SIG-M5 treated with dmso at 0.1 percent for 504 hours (cell line): ENCODE measurements around the gene KRTAP12-3.
"Not testable (repeated sequence)": the region's sequence is repeated elsewhere in the genome, so short reads cannot be mapped to it uniquely, and the experiment has no call there.

Experiments
- DNase-seq: peaks from one replicate; lab custom pipeline; 2025; ENCODE audit not compliant: unreplicated experiment; lab: John Stamatoyannopoulos, UW

Gene KRTAP12-3

DNA sequence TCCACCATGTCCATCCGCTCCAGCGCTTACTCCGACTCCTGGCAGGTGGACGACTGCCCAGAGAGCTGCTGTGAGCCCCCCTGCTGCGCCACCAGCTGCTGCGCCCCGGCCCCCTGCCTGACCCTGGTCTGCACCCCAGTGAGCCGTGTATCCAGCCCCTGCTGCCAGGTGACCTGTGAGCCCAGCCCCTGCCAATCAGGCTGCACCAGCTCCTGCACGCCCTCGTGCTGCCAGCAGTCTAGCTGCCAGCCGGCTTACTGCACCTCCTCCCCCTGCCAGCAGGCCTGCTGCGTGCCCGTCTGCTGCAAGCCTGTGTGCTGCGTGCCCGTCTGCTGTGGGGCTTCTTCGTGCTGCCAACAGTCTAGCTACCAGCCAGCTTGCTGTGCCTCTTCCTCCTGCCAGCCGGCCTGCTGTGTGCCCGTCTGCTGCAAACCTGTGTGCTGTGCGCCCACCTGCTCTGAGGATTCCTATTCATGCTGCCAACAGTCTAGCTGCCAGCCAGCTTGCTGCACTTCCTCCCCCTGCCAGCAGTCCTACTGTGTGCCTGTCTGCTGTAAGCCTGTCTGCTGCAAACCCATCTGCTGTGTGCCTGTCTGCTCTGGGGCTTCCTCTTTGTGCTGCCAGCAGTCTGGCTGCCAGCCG lies 30.4 kb upstream of the KRTAP12-3 start:
- not testable (repeated sequence) for DNase-seq

- DNase-seq, result not testable (repeated sequence)
Measured at GRCh38 chr21:44627831-44628233, 29.9 kb upstream of the KRTAP12-3 start.

DNA sequence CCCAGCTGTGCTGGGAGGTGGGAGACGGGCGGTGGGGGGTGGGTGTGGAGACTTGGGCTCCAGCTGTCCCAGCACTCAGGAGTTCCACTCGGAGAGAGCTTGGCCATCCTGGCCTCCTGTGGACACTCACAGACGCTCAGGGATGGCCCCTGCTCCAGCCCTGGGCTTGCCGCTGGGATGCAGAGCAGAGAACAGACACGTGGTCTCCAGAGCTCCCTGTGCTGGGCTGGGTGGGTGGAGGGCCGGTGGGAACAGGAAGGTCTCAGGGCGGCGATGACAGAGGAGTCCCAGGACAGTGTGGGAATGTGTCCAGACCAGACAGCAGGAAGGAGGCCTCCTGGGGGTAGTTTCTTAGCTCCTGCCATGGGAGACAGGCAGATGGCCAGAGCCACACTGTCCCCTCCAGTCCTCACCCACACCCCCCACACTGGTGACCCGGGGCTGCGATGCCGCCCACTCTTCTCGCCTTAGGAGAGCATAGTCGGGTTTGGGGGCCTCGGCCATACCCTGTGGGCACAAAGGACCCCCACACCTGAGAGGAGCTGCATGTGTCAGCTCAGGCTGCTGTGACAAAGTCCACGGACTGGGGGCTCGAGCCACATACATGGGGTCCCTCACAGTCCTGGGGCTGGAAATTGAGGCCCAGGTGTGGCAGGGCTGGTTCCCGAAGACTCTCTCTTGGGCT lies 28.9 kb upstream of the KRTAP12-3 start:
- no peak for DNase-seq

- DNase-seq, result no peak
Measured at GRCh38 chr21:44630440-44630839, 27.3 kb upstream of the KRTAP12-3 start.

- no peak for DNase-seq
Measured at GRCh38 chr21:44632067-44632466, 25.7 kb upstream of the KRTAP12-3 start.

DNA sequence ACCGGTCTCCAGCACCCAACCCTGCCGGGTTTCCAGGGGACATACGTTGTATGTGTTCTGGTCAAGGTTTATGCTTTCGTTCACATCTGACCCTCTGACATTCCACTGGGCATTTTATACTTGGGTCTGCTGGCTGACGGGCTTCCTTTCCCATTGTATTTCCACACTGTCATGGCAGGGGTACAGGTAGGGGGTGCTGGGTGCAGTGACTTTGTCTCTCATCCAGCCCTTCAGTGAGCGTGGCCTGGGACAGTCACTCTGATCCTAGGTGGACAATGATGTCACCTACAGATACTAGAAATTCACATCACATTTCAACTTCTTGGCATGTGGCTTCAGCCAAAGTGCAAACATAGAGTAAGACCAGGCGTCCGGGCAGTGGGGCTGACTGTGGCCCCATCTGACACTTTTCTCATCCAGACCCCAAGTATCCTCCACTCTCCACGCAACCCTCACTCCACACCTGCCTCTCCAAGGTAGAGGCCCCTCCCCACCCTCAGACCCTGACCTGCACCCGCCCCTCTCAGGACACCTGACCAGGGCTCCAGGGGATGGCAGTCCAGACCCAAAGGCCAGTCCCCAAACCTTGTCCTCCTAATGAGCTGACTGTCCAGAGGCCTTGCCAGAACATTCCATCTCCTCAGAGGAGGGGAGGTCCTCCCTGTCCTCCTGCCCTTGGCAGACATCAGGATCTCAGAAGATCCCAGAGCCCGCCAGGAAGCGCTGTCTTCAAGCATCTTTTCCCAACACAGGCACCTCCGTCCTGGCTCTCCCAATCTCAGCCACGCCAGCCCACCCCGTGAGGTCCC lies 21.3 kb upstream of the KRTAP12-3 start:
- no peak for DNase-seq

- DNase-seq, result no peak
Measured at GRCh38 chr21:44637018-44637850, 20.5 kb upstream of the KRTAP12-3 start, which contains the start of gene KRTAP10-10. TSS of gene KRTAP10-10 (plus strand) at chr21:44637356. CDS start at chr21:44637418, 62 bp downstream.

DNA sequence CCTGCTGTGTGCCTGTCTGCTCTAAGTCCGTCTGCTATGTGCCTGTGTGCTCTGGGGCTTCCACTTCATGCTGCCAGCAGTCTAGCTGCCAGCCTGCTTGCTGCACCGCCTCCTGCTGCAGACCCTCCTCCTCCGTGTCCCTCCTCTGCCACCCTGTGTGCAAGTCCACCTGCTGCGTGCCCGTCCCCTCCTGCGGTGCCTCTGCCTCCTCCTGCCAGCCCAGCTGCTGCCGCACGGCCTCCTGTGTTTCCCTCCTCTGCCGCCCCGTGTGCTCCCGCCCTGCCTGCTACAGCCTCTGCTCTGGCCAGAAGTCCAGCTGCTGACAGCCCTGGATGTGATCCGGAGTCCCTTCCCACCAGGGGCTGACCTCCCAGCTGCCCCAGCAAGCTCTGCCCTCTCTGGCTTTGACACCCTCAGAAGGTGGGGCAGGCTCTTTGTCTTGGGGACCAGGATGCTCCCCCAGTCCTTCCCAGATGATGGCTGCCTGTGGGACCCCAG lies 19.8 kb upstream of the KRTAP12-3 start:
- not testable (repeated sequence) for DNase-seq

GRCh38 chr21:44638506-44639330 lies 19.0 kb upstream of the KRTAP12-3 start:
- not testable (repeated sequence) for DNase-seq

DNA sequence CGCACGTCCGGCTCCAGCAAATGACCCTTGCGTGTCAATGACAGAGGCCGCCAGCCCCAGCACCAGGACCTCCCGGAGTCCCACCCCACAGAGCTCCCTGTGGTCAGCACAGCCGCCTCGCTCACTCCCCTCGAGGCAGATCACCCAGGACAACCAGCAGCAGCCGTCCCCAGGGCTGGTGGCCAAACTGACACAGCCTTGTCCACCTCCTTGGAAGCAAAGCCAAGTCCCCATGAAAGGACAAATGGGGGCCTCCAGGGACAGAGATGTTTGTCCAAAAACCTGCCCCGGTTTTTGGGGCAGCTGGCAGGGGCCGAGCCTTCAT lies 18.4 kb upstream of the KRTAP12-3 start:
- no peak for DNase-seq

- DNase-seq, result no peak
Measured at GRCh38 chr21:44640761-44641160, 17.0 kb upstream of the KRTAP12-3 start.

GRCh38 chr21:44643741-44644310 lies 13.9 kb upstream of the KRTAP12-3 start:
- no peak for DNase-seq

- no peak for DNase-seq
Measured at GRCh38 chr21:44644878-44645277, 12.9 kb upstream of the KRTAP12-3 start.

- DNase-seq, result not testable (repeated sequence)
Measured at GRCh38 chr21:44646366-44647221, 11.1 kb upstream of the KRTAP12-3 start, which contains the start of gene KRTAP10-11. TSS of gene KRTAP10-11 (plus strand) at chr21:44646414. CDS start at chr21:44646459, 45 bp downstream.

GRCh38 chr21:44647222-44647552 lies 10.5 kb upstream of the KRTAP12-3 start:
- no peak for DNase-seq

GRCh38 chr21:44648557-44649311 lies 9.0 kb upstream of the KRTAP12-3 start:
- DNase-seq, result no peak

- DNase-seq, result no peak
Measured at GRCh38 chr21:44649521-44650100, 8.1 kb upstream of the KRTAP12-3 start.
